CD4-positive, alpha-beta T cell treated with Interleukin-17A for 4 hours (primary cell): ENCODE data around the gene DTNBP1.
"Not testable (repeated sequence)": the region's sequence is repeated elsewhere in the genome, so short reads cannot be mapped to it uniquely, and the experiment has no call there.

Experiments
- DNase-seq: peaks from one replicate; pipeline ENCODE4 v3.0.0-alpha.2; 2020; ENCODE audit warnings: mixed read lengths

DTNBP1 gene

GRCh38 chr6:15555101-15556038 lies 107.5 kb downstream of the DTNBP1 start:
- DNase-seq, result no peak

- no peak for DNase-seq
These were observed 108.1 kb downstream of the DTNBP1 start for GRCh38 chr6:15554728-15555100.

- DNase-seq, result no peak
These were observed 109.0 kb downstream of the DTNBP1 start for GRCh38 chr6:15553736-15554294.

- no peak for DNase-seq
These were observed 109.8 kb downstream of the DTNBP1 start for GRCh38 chr6:15553031-15553430.

DNA sequence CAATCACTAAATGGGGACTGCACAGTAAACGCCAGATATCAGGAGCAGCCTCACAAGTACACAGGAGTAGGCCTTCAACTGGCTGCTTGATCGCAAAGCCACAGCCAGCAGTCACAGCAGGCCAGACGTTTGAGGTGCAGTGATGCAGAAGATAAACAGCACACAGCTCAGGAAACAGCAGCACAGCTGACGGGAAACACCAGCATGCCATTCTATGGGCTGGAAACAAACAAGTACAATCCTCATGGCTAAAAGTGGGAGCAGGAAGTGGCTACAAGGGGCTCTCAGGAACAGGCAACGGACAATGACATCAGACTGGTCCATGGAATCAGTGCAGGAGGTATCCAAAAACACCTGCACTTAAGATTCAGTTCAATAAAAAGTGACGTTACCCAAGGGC lies 111.0 kb downstream of the DTNBP1 start:
- no peak for DNase-seq

- no peak for DNase-seq
These were observed 111.6 kb downstream of the DTNBP1 start for GRCh38 chr6:15551262-15551661.

- DNase-seq, result no peak
These were observed 112.2 kb downstream of the DTNBP1 start for GRCh38 chr6:15550546-15551123.

- no peak for DNase-seq
These were observed 113.5 kb downstream of the DTNBP1 start for GRCh38 chr6:15549371-15549770.

DNA sequence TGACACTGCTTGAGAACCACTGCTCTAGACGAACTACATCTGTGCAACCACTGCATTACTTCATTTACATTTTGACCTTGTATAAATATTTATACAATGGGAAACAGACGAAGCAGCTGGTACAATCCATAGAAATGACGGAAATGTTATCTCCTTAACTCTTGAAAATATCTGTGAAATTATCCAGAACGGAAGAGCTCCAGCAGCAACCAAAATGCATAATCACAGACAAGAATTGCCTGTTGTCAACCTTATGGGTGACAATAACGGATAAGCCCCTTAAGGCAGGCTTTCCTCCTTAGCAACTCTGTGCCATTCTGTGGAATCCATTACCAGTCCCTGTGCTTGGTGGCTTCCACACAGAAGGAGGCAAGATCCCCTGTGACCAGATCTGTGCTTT lies 115.4 kb downstream of the DTNBP1 start:
- DNase-seq, result no peak

- no peak for DNase-seq
These were observed 116.2 kb downstream of the DTNBP1 start for GRCh38 chr6:15546591-15546990.

GRCh38 chr6:15544321-15544900 lies 118.4 kb downstream of the DTNBP1 start:
- DNase-seq, result no peak

- DNase-seq, result not testable (repeated sequence)
These were observed 119.4 kb downstream of the DTNBP1 start for GRCh38 chr6:15543332-15543917.

- DNase-seq, result no peak
These were observed 123.0 kb downstream of the DTNBP1 start for GRCh38 chr6:15539722-15540270.

DNA sequence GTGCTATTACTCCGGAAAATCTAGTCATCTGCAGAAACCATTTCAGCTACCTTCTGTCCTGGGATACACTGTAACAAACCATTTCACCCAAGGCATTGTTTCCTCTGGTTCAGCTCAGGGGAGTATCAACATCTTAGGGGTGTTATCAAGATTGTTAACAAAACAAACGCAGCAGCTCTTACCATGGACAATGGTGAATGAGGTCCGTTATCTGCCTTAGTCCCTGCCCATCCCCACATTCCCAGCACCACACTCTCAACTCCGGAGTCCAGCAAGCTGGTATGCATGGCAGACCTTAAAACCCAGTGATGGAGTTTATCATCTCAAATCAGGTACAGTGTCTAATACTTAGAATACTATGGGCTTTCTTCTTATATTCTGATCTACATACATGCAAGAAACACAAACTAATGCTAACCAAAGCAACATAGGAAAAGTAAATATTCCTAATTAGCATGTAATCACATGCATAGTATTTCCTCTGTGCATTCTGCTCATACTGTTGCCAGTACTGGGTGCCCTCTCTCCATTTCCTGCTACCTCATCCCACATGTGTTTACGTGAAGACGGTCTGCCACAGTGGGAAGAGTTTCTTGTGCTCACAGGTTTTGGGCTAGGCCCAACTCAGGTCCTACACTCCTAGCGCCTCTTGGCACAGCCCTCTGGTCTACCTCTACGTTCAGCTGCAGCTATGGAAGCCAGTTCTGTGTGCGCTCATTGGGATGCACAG lies 123.9 kb downstream of the DTNBP1 start:
- no peak for DNase-seq

- no peak for DNase-seq
These were observed 124.7 kb downstream of the DTNBP1 start for GRCh38 chr6:15538106-15538505.

DNA sequence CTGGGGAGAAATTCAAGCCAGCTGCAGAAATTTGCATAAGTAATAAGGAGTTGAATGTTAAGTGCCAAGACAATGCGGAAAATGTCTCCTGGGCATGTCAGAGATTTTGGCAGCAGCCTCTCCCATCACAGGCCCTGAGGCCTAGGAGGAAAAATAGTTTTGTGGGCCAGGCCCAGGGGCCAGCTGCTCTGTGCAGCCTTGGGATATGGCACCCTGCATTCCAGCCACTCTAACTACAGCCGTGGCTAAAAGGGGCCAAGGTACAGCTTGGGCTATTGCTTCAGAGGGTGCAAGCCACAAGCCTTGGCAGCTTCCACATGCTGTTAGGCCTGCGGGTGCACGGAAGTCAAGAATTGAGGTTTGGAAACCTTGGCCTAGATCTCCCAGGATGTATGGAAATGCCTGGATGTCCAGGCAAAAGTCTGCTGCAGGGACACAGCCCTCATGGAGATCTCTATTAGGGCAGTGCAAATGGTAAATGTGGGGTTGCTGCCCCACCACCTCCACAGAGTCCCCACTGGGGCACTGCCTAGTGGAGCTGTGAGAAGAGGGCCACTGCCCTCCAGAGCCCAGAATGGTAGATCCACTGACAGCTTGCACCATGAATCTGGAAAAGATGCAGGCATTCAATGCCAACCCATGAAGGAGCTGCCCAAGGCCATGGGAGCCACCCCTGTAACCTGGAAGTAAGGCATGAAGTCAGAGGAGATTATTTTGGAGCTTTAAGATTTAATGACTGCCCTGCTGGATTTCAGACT lies 126.5 kb downstream of the DTNBP1 start:
- no peak for DNase-seq

- no peak for DNase-seq
These were observed 127.2 kb downstream of the DTNBP1 start for GRCh38 chr6:15535495-15536197.

DNA sequence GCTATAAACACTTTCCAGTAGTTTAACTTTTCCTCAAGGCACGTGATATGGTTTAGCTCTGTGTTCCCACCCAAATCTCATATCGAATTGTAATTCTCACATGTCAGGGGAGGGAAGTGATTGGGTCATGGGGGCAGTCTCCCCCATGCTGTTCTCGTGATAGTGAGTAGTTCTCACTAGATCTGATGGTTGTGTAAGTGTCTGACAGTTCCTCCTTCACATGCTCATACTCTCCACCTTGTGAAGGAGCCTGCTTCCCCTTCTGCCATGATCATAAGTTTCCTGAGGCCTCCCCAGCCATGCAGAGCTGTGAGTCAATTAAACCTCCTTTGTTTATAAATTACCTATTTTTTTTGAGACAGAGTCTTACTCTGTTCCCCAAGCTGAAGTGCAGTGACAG lies 127.9 kb downstream of the DTNBP1 start:
- DNase-seq, result no peak

GRCh38 chr6:15533379-15534026 lies 129.3 kb downstream of the DTNBP1 start:
- DNase-seq, result no peak

GRCh38 chr6:15531973-15532372 lies 130.9 kb downstream of the DTNBP1 start:
- no peak for DNase-seq
